Measurements from ENCODE around the gene ODAD2. TPM values are rescaled to one million over a fixed set of nuclear protein-coding genes. Genes with fewer than 3 reads are reported as not detected.

ODAD2 gene
- polyA plus RNA-seq, 2 donors = 0.12 to 0.31 TPM

DNA sequence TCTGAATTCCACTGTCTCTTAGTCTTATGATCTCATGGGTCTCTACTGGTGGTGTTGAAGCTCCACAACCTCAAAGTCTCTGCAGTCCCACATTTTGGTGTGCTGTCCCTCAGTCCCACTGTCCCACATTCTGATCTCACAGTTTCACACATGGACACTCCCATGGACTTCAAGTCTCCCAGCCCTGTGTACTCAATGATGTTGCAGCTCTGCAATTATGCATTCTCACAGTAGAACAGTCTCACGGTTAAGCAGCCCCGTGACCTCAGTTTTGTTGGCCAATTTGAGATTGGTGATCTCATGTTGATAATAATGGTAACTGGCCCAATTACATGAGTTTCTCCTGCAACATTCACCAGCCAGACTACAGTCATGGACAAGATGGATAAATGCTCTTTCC is 109.4 kb downstream of the ODAD2 start:
- WGBS, 2 donors = 84 to 91% methylated on average over 2 of the region's 2 CpGs

DNA sequence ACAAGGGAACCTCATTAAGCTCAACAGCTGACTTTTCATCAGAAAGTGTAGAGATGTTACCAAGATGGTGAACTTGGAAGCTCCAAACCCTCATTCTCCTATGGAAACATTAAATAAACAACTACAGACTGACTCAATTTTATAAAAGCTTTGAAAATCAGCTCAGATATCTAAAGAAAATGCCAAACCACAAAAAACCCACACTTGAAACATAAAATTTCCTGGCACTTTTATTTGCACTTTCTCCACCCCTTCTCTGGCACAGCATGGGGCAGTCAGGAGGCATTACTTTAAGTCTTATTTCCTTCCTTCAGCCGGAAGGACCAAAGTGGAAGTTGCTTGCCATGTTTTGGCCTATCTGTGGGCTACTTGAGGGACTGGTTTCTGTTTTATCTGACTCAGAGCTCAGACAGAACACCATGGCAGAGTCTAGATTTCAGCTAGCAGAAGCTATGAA is 114.7 kb downstream of the ODAD2 start:
- no peaks in the 10 kb centered on the region for H3K36me3 ChIP-seq (ENCODE audit: control insufficient read depth in 2 of 2, insufficient read depth in 2 of 2, low read length in 1 of 2)
- H3K27me3 ChIP-seq (ENCODE audit: control insufficient read depth in 1 of 2, insufficient read depth in 2 of 2, low read length in 2 of 2) = no peaks in the 10 kb centered on the region
- no peaks in the 10 kb centered on the region for H3K4me1 ChIP-seq (ENCODE audit: control insufficient read depth in 2 of 2, insufficient read depth in 2 of 2, low read length in 1 of 2)
- WGBS, 2 donors = 71 to 75% methylated on average over 1 of the region's 1 CpG
- H3K4me3 ChIP-seq (ENCODE audit: low read depth in 1 of 2, low read length in 2 of 2) = no peak overlapping the region
- no peak overlapping the region for H3K27ac ChIP-seq (ENCODE audit: low read depth in 2 of 2, low read length in 1 of 2)
- no peaks in the 10 kb centered on the region for H3K9me3 ChIP-seq (ENCODE audit: control insufficient read depth in 2 of 2, insufficient read depth in 1 of 2, low read depth in 1 of 2, low read length in 1 of 2)

More for the DNA sequence above, 109.4 kb downstream of the ODAD2 start:
- Histone ChIP-seq H3K4me1 (ENCODE audit: control insufficient read depth in 2 of 2, insufficient read depth in 2 of 2, low read length in 1 of 2) (peaks cover 0 to 2% of the 10 kb centered on the region in 2 donors), H3K27ac (ENCODE audit: low read depth in 2 of 2, low read length in 1 of 2) (no peak overlapping the region), H3K9me3 (ENCODE audit: control insufficient read depth in 2 of 2, insufficient read depth in 1 of 2, low read depth in 1 of 2, low read length in 1 of 2) (no peaks in the 10 kb centered on the region), H3K36me3 (ENCODE audit: control insufficient read depth in 2 of 2, insufficient read depth in 2 of 2, low read length in 1 of 2) (no peaks in the 10 kb centered on the region), H3K4me3 (ENCODE audit: low read depth in 1 of 2, low read length in 2 of 2) (no peak overlapping the region), H3K27me3 (ENCODE audit: control insufficient read depth in 1 of 2, insufficient read depth in 2 of 2, low read length in 2 of 2) (peaks cover 2 to 5% of the 10 kb centered on the region in 2 donors)

DNA sequence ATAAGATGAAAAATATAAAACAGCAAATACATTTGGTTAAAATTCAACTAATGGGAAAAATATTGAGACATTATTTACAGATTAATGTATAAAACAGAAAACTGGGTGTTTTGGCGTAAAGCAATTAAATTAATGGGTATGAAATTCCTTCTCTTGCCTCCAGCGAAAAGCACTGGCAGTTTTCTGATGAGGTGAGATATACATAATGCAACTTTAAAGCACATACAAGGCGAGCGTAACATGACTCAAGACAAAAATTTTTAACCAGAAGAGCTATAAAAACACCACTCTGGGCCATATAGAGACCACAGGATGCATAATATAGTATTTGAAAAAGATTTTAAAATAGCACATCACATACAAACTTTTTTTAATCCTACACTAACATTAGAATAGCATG is 120.6 kb downstream of the ODAD2 start:
- Histone ChIP-seq H3K27me3 (ENCODE audit: control insufficient read depth in 1 of 2, insufficient read depth in 2 of 2, low read length in 2 of 2) (no peaks in the 10 kb centered on the region), H3K27ac (ENCODE audit: low read depth in 2 of 2, low read length in 1 of 2) (no peak overlapping the region), H3K4me3 (ENCODE audit: low read depth in 1 of 2, low read length in 2 of 2) (no peak overlapping the region), H3K9me3 (ENCODE audit: control insufficient read depth in 2 of 2, insufficient read depth in 1 of 2, low read depth in 1 of 2, low read length in 1 of 2) (no peaks in the 10 kb centered on the region), H3K36me3 (ENCODE audit: control insufficient read depth in 2 of 2, insufficient read depth in 2 of 2, low read length in 1 of 2) (no peaks in the 10 kb centered on the region), H3K4me1 (ENCODE audit: control insufficient read depth in 2 of 2, insufficient read depth in 2 of 2, low read length in 1 of 2) (no peaks in the 10 kb centered on the region)
- WGBS, 2 donors = 86 to 91% methylated on average over 4 of the region's 4 CpGs

DNA sequence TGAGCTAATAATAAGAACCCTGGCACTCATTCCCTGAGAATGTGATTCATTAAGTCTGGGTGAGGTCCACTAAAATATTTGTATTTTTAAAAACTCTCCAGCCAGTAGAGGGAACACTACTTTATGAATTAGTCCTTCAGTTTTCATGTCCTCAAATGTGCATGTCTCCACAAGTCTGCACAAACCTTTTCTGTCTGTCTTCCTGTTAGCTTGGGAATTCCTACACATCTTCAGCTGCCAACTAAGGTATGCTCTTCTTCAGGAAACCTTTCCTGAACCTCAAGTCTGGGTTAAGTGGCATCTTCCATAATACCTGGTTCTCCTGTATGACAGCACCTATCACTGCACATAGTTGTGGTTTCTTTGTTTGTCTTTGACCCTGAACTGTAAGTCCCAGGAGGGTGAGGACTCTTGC is 133.7 kb downstream of the ODAD2 start:
- no peak overlapping the region for H3K4me3 ChIP-seq (ENCODE audit: low read depth in 1 of 2, low read length in 2 of 2)
- no peaks in the 10 kb centered on the region for H3K27me3 ChIP-seq (ENCODE audit: control insufficient read depth in 1 of 2, insufficient read depth in 2 of 2, low read length in 2 of 2)
- H3K9me3 ChIP-seq (ENCODE audit: control insufficient read depth in 2 of 2, insufficient read depth in 1 of 2, low read depth in 1 of 2, low read length in 1 of 2) = no peaks in the 10 kb centered on the region
- H3K4me1 ChIP-seq (ENCODE audit: control insufficient read depth in 2 of 2, insufficient read depth in 2 of 2, low read length in 1 of 2) = peaks cover 0 to 3% of the 10 kb centered on the region in 2 donors
- H3K36me3 ChIP-seq (ENCODE audit: control insufficient read depth in 2 of 2, insufficient read depth in 2 of 2, low read length in 1 of 2) = no peaks in the 10 kb centered on the region
- H3K27ac ChIP-seq (ENCODE audit: low read depth in 2 of 2, low read length in 1 of 2) = no peak overlapping the region

DNA sequence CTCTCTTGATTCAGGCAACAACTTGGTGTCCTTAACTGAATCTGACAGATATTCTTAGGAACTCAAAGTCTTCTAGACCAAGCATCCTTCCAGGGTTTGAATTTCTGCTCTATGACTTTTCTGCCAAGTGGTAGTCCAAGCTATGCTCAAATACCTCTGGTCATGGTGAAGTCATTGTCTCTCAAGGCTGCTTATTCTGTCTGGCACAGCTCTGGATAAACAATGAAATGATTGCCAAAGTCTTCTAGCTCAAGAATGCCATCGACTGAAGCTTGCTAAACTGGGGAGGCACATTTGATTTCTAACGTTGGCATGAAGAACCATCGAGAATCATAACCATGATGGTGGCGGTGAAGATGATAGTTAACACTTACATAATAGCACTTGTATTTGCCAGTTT is 137.1 kb downstream of the ODAD2 start:
- no peaks in the 10 kb centered on the region for H3K36me3 ChIP-seq (ENCODE audit: control insufficient read depth in 2 of 2, insufficient read depth in 2 of 2, low read length in 1 of 2)
- H3K4me3 ChIP-seq (ENCODE audit: low read depth in 1 of 2, low read length in 2 of 2) = no peak overlapping the region
- H3K27me3 ChIP-seq (ENCODE audit: control insufficient read depth in 1 of 2, insufficient read depth in 2 of 2, low read length in 2 of 2) = no peaks in the 10 kb centered on the region
- H3K9me3 ChIP-seq (ENCODE audit: control insufficient read depth in 2 of 2, insufficient read depth in 1 of 2, low read depth in 1 of 2, low read length in 1 of 2) = no peaks in the 10 kb centered on the region
- no peak overlapping the region for H3K27ac ChIP-seq (ENCODE audit: low read depth in 2 of 2, low read length in 1 of 2)
- peaks cover 0 to 3% of the 10 kb centered on the region in 2 donors for H3K4me1 ChIP-seq (ENCODE audit: control insufficient read depth in 2 of 2, insufficient read depth in 2 of 2, low read length in 1 of 2)
- WGBS, 2 donors = 86 to 87% methylated on average over 4 of the region's 4 CpGs

DNA sequence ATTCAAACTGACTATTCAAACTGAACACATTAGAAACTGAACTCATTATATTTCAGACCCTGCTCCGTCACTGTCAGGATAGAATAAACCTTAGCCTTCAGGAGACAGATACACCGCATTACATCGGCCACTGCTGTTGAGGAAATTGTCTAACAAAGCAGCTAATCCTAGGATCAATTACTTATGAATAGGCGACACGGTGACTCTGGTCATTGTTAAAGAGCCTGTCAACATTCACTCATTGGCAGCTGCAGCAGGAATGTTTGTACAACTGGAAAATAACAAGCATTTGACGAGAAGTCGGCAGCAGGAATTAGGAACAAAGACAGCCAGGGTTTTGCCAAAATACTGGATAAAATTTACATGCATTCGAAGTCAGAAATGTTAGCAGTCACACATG is 141.3 kb downstream of the ODAD2 start:
- H3K27ac ChIP-seq (ENCODE audit: low read depth in 2 of 2, low read length in 1 of 2) = no peak overlapping the region
- H3K4me1 ChIP-seq (ENCODE audit: control insufficient read depth in 2 of 2, insufficient read depth in 2 of 2, low read length in 1 of 2) = no peaks in the 10 kb centered on the region
- no peak overlapping the region for H3K4me3 ChIP-seq (ENCODE audit: low read depth in 1 of 2, low read length in 2 of 2)
- 25 to 26% methylated on average over 8 of the region's 8 CpGs for WGBS, 2 donors
- no peaks in the 10 kb centered on the region for H3K36me3 ChIP-seq (ENCODE audit: control insufficient read depth in 2 of 2, insufficient read depth in 2 of 2, low read length in 1 of 2)
- H3K9me3 ChIP-seq (ENCODE audit: control insufficient read depth in 2 of 2, insufficient read depth in 1 of 2, low read depth in 1 of 2, low read length in 1 of 2) = no peaks in the 10 kb centered on the region
- H3K27me3 ChIP-seq (ENCODE audit: control insufficient read depth in 1 of 2, insufficient read depth in 2 of 2, low read length in 2 of 2) = no peaks in the 10 kb centered on the region

DNA sequence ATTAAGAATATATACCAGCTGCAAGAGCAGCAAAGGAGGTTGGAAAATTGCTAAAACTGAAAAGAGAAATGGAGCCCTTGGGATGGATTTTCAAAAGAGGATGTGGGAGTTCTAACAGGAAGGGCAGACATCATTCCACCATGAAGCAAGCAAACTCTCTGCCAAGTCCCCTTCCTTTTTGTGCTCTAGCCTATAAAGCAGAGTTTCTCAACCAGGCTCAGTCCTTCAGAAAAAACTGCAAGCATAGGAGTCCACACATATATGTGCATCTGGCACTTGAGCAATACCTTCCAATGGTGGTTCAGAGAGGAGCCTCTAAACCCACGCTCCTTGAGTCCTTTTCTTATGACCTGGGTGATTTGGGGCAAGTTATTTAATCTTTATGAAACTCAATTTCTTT is 154.7 kb downstream of the ODAD2 start:
- no peaks in the 10 kb centered on the region for H3K36me3 ChIP-seq (ENCODE audit: control insufficient read depth in 2 of 2, insufficient read depth in 2 of 2, low read length in 1 of 2)
- no peak overlapping the region for H3K27ac ChIP-seq (ENCODE audit: low read depth in 2 of 2, low read length in 1 of 2)
- H3K4me3 ChIP-seq (ENCODE audit: low read depth in 1 of 2, low read length in 2 of 2) = no peak overlapping the region
- 82 to 87% methylated on average over 1 of the region's 1 CpG for WGBS, 2 donors
- H3K4me1 ChIP-seq (ENCODE audit: control insufficient read depth in 2 of 2, insufficient read depth in 2 of 2, low read length in 1 of 2) = no peaks in the 10 kb centered on the region
- H3K9me3 ChIP-seq (ENCODE audit: control insufficient read depth in 2 of 2, insufficient read depth in 1 of 2, low read depth in 1 of 2, low read length in 1 of 2) = no peaks in the 10 kb centered on the region
- no peaks in the 10 kb centered on the region for H3K27me3 ChIP-seq (ENCODE audit: control insufficient read depth in 1 of 2, insufficient read depth in 2 of 2, low read length in 2 of 2)

DNA sequence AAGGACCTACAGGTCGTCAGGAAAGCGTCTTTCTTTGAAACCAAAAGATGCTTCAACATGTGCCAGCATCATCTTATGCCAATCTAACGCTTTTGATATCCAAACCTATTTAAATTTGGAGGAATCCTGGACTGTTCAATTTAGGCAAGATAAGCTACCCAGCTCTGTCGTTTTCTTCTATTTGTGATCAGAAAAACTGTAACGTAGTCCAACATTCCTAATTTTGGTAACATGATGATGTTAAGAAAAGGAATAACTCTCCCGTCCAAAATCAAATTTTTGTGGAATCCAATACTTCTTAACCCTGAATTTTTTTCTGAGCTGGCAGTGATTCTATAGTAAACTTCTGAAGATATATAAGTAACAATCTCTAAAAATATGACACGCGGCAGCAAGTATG is 160.0 kb downstream of the ODAD2 start:
- Histone ChIP-seq H3K4me1 (ENCODE audit: control insufficient read depth in 2 of 2, insufficient read depth in 2 of 2, low read length in 1 of 2) (no peaks in the 10 kb centered on the region), H3K27me3 (ENCODE audit: control insufficient read depth in 1 of 2, insufficient read depth in 2 of 2, low read length in 2 of 2) (no peaks in the 10 kb centered on the region), H3K36me3 (ENCODE audit: control insufficient read depth in 2 of 2, insufficient read depth in 2 of 2, low read length in 1 of 2) (no peaks in the 10 kb centered on the region), H3K9me3 (ENCODE audit: control insufficient read depth in 2 of 2, insufficient read depth in 1 of 2, low read depth in 1 of 2, low read length in 1 of 2) (no peaks in the 10 kb centered on the region), H3K4me3 (ENCODE audit: low read depth in 1 of 2, low read length in 2 of 2) (no peak overlapping the region), H3K27ac (ENCODE audit: low read depth in 2 of 2, low read length in 1 of 2) (no peak overlapping the region)
- WGBS, 2 donors = 62 to 77% methylated on average over 8 of the region's 8 CpGs

DNA sequence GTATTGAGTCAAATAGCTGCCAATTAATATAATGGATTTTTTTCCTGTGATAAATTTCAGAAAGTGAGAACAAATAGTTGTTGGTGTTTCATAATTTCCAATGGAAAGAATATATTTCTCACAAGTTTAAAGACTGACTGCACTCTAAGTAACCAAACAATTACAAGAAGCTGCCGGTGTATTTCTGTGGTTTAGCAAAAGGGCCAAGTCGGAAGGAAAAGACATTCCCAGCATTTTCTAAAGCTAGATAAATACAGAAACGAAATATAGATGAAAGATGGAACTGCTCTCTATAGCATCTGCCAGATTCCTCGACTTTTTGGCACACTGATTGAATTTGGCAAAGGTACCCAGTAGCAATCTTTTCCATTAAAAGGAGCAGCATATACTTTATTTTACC is 160.5 kb downstream of the ODAD2 start:
- Histone ChIP-seq H3K4me1 (ENCODE audit: control insufficient read depth in 2 of 2, insufficient read depth in 2 of 2, low read length in 1 of 2) (no peaks in the 10 kb centered on the region), H3K4me3 (ENCODE audit: low read depth in 1 of 2, low read length in 2 of 2) (no peak overlapping the region), H3K27ac (ENCODE audit: low read depth in 2 of 2, low read length in 1 of 2) (no peak overlapping the region), H3K36me3 (ENCODE audit: control insufficient read depth in 2 of 2, insufficient read depth in 2 of 2, low read length in 1 of 2) (no peaks in the 10 kb centered on the region), H3K9me3 (ENCODE audit: control insufficient read depth in 2 of 2, insufficient read depth in 1 of 2, low read depth in 1 of 2, low read length in 1 of 2) (no peaks in the 10 kb centered on the region), H3K27me3 (ENCODE audit: control insufficient read depth in 1 of 2, insufficient read depth in 2 of 2, low read length in 2 of 2) (no peaks in the 10 kb centered on the region)
- WGBS, 2 donors = 21 to 24% methylated on average over 4 of the region's 4 CpGs

DNA sequence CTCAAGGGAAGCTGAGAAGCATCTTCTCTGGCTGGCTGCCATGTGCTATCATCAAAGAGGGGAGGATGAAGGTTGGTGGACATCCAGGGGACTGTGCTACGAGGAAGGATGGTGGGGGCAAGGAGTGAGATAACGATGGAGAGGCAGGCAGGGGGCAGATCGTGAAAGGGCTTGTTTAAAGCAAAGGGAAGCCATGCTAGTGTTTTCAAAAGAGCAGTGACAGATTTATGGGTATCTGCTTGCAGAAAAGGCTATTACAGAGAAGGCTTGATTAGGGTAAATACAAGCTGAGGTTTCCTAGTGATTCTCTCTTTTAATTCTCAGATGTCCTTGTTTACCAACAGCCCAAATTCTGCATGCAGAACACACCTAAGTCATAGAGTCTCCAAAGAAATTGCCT is 164.4 kb downstream of the ODAD2 start:
- H3K36me3 ChIP-seq (ENCODE audit: control insufficient read depth in 2 of 2, insufficient read depth in 2 of 2, low read length in 1 of 2) = no peaks in the 10 kb centered on the region
- H3K9me3 ChIP-seq (ENCODE audit: control insufficient read depth in 2 of 2, insufficient read depth in 1 of 2, low read depth in 1 of 2, low read length in 1 of 2) = no peaks in the 10 kb centered on the region
- H3K4me3 ChIP-seq (ENCODE audit: low read depth in 1 of 2, low read length in 2 of 2) = no peak overlapping the region
- H3K27me3 ChIP-seq (ENCODE audit: control insufficient read depth in 1 of 2, insufficient read depth in 2 of 2, low read length in 2 of 2) = no peaks in the 10 kb centered on the region
- no peaks in the 10 kb centered on the region for H3K4me1 ChIP-seq (ENCODE audit: control insufficient read depth in 2 of 2, insufficient read depth in 2 of 2, low read length in 1 of 2)
- no peak overlapping the region for H3K27ac ChIP-seq (ENCODE audit: low read depth in 2 of 2, low read length in 1 of 2)
- 65 to 77% methylated on average over 3 of the region's 3 CpGs for WGBS, 2 donors
